GM08714 (cell line): ENCODE measurements around the gene BBLN.
"Not testable (repeated sequence)": the region's sequence is repeated elsewhere in the genome, so short reads cannot be mapped to it uniquely, and the experiment has no call there.

Experiments
- H3K4me3 ChIP-seq: fragments of 200-500 bp; sonication (Bioruptor generic); 2 replicates; pipeline ENCODE4 v1.5.1; 2014; ENCODE audit warnings: mild to moderate bottlenecking, low read length, inconsistent platforms
- ZNF274 ChIP-seq: IDR thresholded peaks from 2 replicates; pipeline ENCODE4 v1.6.1; 2012; ENCODE audit warnings: mild to moderate bottlenecking, low read depth, low read length

The BBLN gene

GRCh38 chr9:128162215-128163026, 2.4 kb downstream of the BBLN start:
- H3K4me3 ChIP-seq: no peak overlapping the region
- TF ChIP-seq ZNF274: no peak

- no peak overlapping the region for H3K4me3 ChIP-seq
- no peak for TF ChIP-seq ZNF274
Measured at GRCh38 chr9:128163027-128163515, 3.0 kb downstream of the BBLN start.

DNA sequence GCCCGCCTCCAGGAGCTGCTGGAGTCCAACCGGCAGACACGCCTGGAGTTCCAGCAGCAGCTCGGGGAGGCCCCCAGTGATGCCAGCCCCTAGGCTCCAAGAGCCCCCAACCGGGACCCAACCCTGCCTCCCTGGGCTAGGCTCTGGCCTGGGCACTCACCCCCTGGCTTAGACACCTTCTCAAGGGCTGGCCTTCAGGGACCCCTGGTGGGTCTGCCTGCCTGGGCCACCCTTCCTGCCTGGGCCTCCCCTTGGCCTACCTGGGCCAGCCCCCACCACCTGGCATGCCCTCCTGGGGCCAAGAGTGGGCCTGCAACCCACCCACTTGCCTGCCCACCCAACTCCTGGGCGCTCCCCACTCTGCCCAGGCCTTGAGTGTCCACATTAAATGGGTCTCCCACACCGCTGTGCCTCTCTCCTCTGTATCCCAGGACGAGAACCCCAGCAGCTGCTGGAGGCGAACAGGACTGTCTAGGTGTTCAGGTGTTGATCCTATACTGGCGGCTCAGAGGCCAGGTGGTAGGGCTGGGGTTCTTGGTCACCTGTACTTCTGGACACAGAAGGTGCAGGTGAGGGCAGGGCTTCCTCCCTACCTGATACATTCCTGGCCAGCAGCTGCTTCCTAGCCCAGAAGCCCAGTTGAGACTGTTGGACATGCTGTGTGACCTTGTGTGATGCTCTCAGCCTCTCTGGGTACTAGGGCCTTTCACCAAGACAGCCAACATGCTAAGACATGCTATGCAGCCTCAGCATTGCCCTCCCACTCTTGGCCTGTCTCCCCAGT, 3.6 kb downstream of the BBLN start:
- H3K4me3 ChIP-seq: no peak overlapping the region
- TF ChIP-seq ZNF274: no peak

DNA sequence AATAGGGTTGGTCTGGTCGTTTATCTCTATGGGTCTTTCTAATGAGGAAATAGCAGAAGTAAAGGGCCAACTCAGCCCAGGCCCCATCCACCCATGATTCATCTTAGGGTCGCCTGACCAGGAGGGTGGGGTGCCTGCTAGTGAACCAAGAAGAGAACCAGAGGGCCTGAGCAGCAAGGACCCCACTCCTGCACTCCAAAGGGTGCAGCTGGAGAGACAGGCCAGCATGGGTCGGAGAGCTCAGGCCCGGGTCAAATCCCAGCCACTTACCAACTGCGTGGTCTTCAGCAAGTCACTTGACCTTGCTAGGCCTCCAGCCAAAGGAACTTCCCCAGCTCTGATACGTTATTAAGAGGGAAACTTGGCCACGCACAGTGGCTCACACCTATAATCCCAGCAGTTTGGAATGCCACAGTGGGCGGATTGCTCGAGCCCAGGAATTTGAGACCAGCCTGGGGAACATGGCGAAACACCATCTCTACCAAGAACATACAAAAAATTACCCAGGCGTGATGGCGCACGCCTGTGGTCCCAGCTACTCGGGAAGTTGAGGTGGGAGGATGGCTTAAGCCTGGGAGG, 4.3 kb downstream of the BBLN start:
- no peak overlapping the region for H3K4me3 ChIP-seq
- no peak for TF ChIP-seq ZNF274

DNA sequence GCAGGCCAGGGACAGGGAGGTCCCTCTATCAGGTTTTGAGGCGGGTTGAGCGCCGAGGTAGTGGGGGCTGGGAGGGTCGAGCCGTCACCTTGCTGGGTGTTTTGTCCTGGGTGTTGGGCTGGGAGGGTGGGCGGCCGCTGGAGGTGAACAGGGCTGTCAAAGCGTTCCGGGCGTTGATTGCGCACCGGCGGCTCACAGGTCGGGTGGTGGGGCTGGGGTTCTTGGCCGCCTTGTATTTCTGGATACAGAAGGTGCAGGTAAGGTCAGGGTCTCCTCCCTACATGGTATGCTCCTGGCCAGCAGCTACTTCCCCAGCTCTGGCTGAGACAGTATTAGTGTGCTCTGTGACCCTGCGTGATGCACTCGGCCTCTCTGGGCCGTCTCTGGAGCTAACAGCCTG, 6.1 kb downstream of the BBLN start:
- no peak overlapping the region for H3K4me3 ChIP-seq
- no peak for TF ChIP-seq ZNF274

DNA sequence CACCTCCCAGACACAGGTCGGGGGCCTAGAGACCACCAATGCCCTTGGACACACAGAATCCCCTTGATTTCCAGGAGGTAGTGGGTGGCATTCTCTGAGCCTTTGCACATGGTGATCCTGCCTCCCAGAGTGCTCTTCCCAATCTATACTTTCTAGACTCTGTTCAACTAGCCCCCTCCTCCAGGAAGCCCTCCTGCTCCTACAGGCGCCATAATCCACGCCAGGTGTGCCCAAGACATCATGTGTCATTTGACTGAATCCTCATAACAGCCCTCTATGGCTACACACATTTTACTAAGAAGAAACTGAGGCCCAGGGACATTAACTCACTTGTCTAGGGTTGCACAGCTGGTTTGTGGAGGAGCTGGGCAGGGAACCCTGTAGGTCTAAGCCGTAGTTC, 7.1 kb downstream of the BBLN start:
- TF ChIP-seq ZNF274: no peak
- H3K4me3 ChIP-seq: no peak overlapping the region

DNA sequence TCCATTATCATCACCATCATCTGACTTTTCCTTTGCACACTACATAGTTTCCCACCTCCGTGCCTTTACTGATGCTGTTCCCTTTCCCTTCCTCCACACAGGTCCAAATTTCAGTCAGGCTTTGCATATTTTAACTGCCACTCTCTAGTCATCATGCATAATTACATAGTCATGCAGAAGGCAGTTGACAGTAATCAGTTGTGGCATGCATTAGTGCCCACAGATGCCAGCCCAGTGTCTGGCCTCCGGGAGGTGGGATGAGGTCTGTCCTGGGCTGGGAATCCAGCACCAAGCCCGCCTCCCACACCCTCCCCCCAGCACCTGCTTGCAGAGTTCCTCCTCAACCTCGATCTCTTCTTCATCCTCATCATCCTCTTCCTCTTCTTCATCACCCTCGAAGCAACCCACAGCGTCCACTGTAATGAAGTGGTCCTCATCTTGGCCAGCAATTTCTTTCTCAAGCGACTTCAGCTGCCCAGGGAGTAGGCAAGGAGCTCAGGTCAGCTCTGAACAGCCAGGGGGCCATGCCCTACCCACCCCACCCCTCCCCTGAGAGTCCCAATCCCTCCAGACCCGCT, 8.8 kb downstream of the BBLN start:
- no peak for TF ChIP-seq ZNF274
- H3K4me3 ChIP-seq: no peak overlapping the region

DNA sequence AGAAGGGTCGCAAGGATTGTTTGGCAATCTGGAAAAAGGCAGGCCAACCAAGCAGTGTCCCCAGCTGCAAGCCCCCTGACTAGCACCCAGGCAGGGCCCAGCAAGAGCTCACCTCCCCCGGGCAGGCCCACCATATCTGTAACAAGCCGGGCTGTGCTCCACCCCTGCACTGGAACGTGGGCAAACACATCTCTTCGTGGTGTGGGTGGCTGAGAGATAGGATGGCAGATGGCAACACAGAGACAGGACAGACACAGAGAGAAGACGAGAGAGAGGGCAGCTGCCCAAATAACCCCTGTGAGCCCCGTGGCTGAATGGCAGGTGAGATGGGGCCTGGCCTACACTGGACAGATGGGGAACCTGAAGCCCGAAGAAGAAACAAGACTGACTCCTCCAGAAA, 9.4 kb downstream of the BBLN start:
- TF ChIP-seq ZNF274: no peak
- H3K4me3 ChIP-seq: no peak overlapping the region

GRCh38 chr9:128169925-128170324, 9.9 kb downstream of the BBLN start:
- TF ChIP-seq ZNF274: no peak

GRCh38 chr9:128174062-128174461, 14.0 kb downstream of the BBLN start:
- TF ChIP-seq ZNF274: no peak
- no peak overlapping the region for H3K4me3 ChIP-seq

More at GRCh38 chr9:128169925-128170324, 9.9 kb downstream of the BBLN start:
- H3K4me3 ChIP-seq: no peak overlapping the region

DNA sequence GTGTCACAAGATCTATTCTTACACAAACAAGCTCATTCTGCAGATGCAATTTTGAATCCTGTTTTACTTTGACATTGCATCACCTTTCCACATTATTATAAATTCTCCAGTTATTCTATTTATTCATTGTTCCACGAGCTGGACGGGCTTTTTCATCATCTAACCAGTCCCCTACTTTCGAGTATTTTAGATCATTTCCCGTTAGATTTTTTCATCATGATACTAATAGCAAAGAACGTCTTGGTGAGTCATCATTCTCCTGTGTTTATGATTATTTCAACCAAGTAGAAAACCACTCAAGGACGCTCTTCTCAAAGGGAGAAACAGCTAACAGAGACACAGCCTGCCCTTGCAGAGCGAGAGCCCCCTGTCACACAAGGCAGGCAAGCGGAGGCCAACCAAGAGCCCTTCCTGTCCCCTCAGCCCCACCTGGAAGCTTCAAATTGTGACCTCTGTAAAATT, 15.1 kb downstream of the BBLN start:
- no peak for TF ChIP-seq ZNF274
- H3K4me3 ChIP-seq: no peak overlapping the region

GRCh38 chr9:128175726-128176125, 15.7 kb downstream of the BBLN start:
- no peak for TF ChIP-seq ZNF274
- H3K4me3 ChIP-seq: no peak overlapping the region

DNA sequence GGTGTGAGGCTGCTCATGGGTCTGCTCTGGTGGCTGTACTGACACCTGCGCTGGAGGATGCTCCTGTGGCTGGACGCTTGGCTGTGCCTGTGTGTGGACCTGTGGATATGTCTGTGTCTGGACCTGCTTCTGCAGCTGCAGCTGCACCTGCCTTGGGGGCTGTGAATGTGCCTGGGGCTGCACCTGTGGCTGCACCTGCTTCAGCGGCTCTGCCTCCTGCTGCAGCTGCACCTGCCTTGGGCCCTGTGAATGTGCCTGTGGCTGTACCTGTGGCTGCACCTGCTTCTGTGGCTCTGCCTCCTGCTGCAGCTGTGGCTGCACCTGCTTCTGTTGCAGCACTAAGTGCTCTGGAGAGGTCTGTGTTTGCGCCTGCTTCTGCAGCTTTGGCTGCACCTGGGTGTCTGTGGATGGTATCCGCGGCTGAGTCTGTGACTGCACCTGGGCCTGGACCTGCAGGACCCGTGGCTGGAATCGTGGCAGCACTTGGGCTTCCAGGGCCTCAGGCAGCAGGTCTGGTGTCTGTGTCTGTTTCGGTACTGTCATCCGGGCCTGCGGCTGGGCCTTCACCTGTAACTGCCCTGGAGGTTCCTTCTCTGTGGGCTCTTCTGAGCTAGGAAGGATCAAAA, 18.9 kb downstream of the BBLN start:
- no peak for TF ChIP-seq ZNF274
- no peak overlapping the region for H3K4me3 ChIP-seq

DNA sequence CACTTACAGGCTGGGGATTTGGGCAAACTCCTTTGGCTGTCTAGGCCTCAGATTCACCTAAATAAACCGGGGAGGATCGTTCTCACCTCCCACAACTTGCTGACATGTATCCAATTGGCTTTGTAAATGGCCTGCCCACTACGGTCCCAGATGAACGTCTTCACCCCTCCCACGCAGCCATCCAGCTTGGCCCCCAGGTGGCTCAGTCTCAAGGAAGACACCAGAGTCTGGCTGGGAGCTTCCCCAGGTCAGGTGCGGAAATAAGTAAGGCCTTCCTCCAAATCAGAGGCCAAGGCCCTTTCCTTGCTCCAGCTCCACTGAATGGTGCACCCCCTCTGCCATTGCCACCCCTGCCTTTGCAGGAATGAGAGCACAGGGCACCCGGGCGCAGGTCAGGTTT, 19.9 kb downstream of the BBLN start:
- no peak overlapping the region for H3K4me3 ChIP-seq
- TF ChIP-seq ZNF274: no peak

DNA sequence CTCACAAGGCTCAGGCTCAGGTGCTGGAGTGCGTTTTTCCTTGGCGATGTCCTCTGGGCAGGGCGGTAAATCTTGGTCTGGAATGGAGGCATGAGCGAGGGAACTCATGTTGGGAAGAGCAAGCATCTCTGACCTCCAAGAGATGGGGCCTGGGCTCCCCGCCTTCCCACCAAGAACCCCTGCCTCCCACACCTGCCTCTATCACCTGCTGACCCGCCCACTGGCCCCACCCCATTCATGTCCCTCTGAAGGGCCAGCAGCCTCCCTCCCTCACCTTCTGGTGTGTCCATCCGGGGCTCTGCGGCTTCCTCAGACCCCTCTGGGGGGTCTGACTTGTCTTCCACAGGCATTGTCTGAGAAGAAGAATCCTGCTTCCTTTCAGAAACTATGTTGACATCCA, 20.4 kb downstream of the BBLN start:
- no peak for TF ChIP-seq ZNF274
- no peak overlapping the region for H3K4me3 ChIP-seq

DNA sequence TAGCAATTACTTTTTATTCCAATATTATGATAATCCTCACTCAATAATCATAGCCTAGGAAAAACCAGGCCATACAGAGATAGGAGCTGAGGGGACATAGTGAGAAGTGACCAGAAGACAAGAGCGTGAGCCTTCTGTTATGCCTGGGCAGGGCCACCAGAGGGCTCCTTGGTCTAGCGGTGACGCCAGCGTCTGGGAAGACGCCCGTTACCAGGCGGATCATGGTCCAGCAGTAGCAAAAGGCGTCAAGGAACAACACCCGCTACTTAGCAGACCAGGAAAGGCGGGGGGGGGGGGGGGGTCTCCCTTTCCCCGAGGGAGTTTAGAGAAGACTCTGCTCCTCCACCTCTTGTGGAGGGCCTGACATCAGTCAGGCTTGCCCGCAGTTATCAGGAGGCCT, 21.4 kb downstream of the BBLN start:
- not testable (repeated sequence) for H3K4me3 ChIP-seq
